SK-N-SH (cell line): Measurements from ENCODE around the gene NTRK2. TPM values are rescaled to one million over a fixed set of nuclear protein-coding genes. Genes with fewer than 3 reads are reported as not detected.

Experiments used
- CTCF ChIA-PET: fragments of 300-600, 350-600 bp; formaldehyde crosslinking; extraction: SDS; loops from one replicate; lab custom pipeline; 2021; lab: Yijun Ruan, JAX
- POLR2A ChIA-PET: fragments of 350-600 bp; sonication (Branson Sonifier 250); formaldehyde crosslinking; extraction: SDS; loops from one replicate; lab custom pipeline; 2020; ENCODE audit warnings: antibody characterized with exemption, inconsistent platforms; lab: Yijun Ruan, JAX
- DNase-seq: peaks from one replicate; pipeline ENCODE4 v3.0.0; 2012
- H2AFZ ChIP-seq: fragments of 200-600 bp; sonication (generic); 2 replicates; pipeline ENCODE4 v1.8.1; 2016; ENCODE audit warnings: antibody characterized with exemption, mild to moderate bottlenecking, low read depth
- H3F3A ChIP-seq: fragments of 200-600 bp; sonication (generic); replicated peaks from 2 replicates; pipeline ENCODE3; 2016; ENCODE audit warnings: antibody characterized with exemption, mild to moderate bottlenecking; ENCODE audit not compliant: insufficient read depth
- H3K27ac ChIP-seq, 2 experiments: fragments of 200-500 bp in 1 of 2; fragments of 200-600 bp in 1 of 2; sonication (Bioruptor generic) in 1 of 2; sonication (generic), shearing (Covaris generic) in 1 of 2; 2 replicates each; pipeline versions ENCODE4 v1.5.1 to v1.6.1; 2014 to 2016; ENCODE audit warnings: low read depth in 2 of 2, inconsistent platforms in 1 of 2, low read length in 1 of 2, mild to moderate bottlenecking in 1 of 2, mixed read lengths in 1 of 2
- H3K27me3 ChIP-seq: fragments of 200-600 bp; sonication (generic), shearing (Covaris generic); 2 replicates; pipeline ENCODE4 v1.6.1; 2016; ENCODE audit warnings: mixed run types; ENCODE audit not compliant: insufficient read depth
- H3K36me3 ChIP-seq, 2 experiments: fragments of 200-500 bp in 1 of 2; fragments of 200-600 bp in 1 of 2; sonication (Bioruptor generic) in 1 of 2; sonication (generic) in 1 of 2; replicated peaks in 1 of 2; 2 replicates each; pipeline versions ENCODE3 to v1.5.1; 2014 to 2016; ENCODE audit warnings: low read length in 1 of 2, mild to moderate bottlenecking in 1 of 2; ENCODE audit not compliant: insufficient read depth in 2 of 2, control insufficient read depth in 1 of 2
- H3K4me1 ChIP-seq, 2 experiments: fragments of 200-500 bp in 1 of 2; fragments of 200-600 bp in 1 of 2; sonication (Bioruptor generic) in 1 of 2; sonication (generic), shearing (Covaris generic) in 1 of 2; 2 replicates each; pipeline versions ENCODE4 v1.5.1 to v1.6.1; 2014 to 2016; ENCODE audit warnings: low read depth in 1 of 2, low read length in 1 of 2, mixed run types in 1 of 2; ENCODE audit not compliant: insufficient read depth in 2 of 2, control insufficient read depth in 1 of 2
- H3K4me2 ChIP-seq: fragments of 200-600 bp; sonication (generic), shearing (Covaris generic); 2 replicates; pipeline ENCODE4 v1.6.1; 2017; ENCODE audit warnings: mixed run types
- H3K4me3 ChIP-seq, 2 experiments: fragments of 200-500 bp in 1 of 2; fragments of 200-600 bp in 1 of 2; sonication (Bioruptor generic) in 1 of 2; sonication (generic), shearing (Covaris generic) in 1 of 2; 2 replicates each; pipeline versions ENCODE4 v1.5.1 to v1.8.1; 2014 to 2016; ENCODE audit warnings: low read depth in 2 of 2, inconsistent platforms in 1 of 2, low read length in 1 of 2, mild to moderate bottlenecking in 1 of 2, mixed read lengths in 1 of 2, moderate library complexity in 1 of 2
- H3K79me2 ChIP-seq: fragments of 200-600 bp; sonication (generic); 2 replicates; pipeline ENCODE4 v1.8.1; 2017; ENCODE audit warnings: mild to moderate bottlenecking; ENCODE audit not compliant: insufficient read depth
- H3K9ac ChIP-seq: fragments of 200-600 bp; sonication (generic); 2 replicates; pipeline ENCODE4 v1.6.1; 2017; ENCODE audit warnings: mixed run types
- H3K9me2 ChIP-seq: fragments of 200-600 bp; sonication (generic); 2 replicates; pipeline ENCODE4 v1.6.1; 2017; ENCODE audit warnings: mixed run types
- H3K9me3 ChIP-seq: fragments of 200-600 bp; sonication (generic); 2 replicates; pipeline ENCODE4 v1.6.1; 2017; ENCODE audit warnings: mixed run types, mild to moderate bottlenecking, moderate library complexity
- H4K20me1 ChIP-seq: fragments of 200-600 bp; sonication (generic); 2 replicates; pipeline ENCODE4 v1.6.1; 2017; ENCODE audit warnings: mild to moderate bottlenecking, mixed run types; ENCODE audit not compliant: insufficient read depth
- CHD2 ChIP-seq: fragments of 150-350 bp; IDR thresholded peaks from 2 replicates; pipeline ENCODE4 v1.6.1; 2018; ENCODE audit warnings: low read length; ENCODE audit not compliant: partially characterized antibody
- ELF1 ChIP-seq: IDR thresholded peaks from 2 replicates; pipeline ENCODE4 v1.4.0; 2012
- EP300 ChIP-seq, 2 experiments: IDR thresholded peaks; 2 replicates each; pipeline versions ENCODE4 v1.4.0 to v1.6.1; 2012; ENCODE audit warnings: borderline replicate concordance in 1 of 2, low read depth in 1 of 2, low read length in 1 of 2
- EZH2phosphoT487 ChIP-seq: fragments of 200-600 bp; sonication (generic); IDR thresholded peaks from 2 replicates; pipeline ENCODE4 v1.6.1; 2017; ENCODE audit warnings: low read depth, mixed run types, mild to moderate bottlenecking, antibody characterized with exemption, moderate library complexity, borderline replicate concordance
- FOSL2 ChIP-seq: IDR thresholded peaks from 2 replicates; pipeline ENCODE4 v1.4.0; 2012; ENCODE audit warnings: low read depth, mild to moderate bottlenecking, moderate library complexity, borderline replicate concordance
- FOXJ3 ChIP-seq: sonication (generic); formaldehyde crosslinking; IDR thresholded peaks from 2 replicates; pipeline ENCODE4 v1.5.1; 2020; ENCODE audit warnings: mild to moderate bottlenecking, missing genetic modification reagents
- GABPA ChIP-seq: IDR thresholded peaks from 2 replicates; pipeline ENCODE4 v1.4.0; 2012; ENCODE audit warnings: low read depth, mild to moderate bottlenecking
- GATA2 ChIP-seq: sonication (generic); formaldehyde crosslinking; IDR thresholded peaks from 2 replicates; pipeline ENCODE4 v1.5.0; 2020; ENCODE audit warnings: mild to moderate bottlenecking, missing genetic modification reagents
- JUND ChIP-seq: IDR thresholded peaks from 2 replicates; pipeline ENCODE4 v1.4.0; 2012
- MEF2A ChIP-seq: IDR thresholded peaks from 2 replicates; pipeline ENCODE4 v1.4.0; 2012; ENCODE audit warnings: low read depth, borderline replicate concordance
- MXI1 ChIP-seq: IDR thresholded peaks from 2 replicates; pipeline ENCODE4 v1.6.1; 2012; ENCODE audit warnings: mild to moderate bottlenecking, low read depth, low read length, improper control_type of control experiment
- NFIC ChIP-seq: IDR thresholded peaks from 2 replicates; pipeline ENCODE4 v1.4.0; 2012; ENCODE audit warnings: borderline replicate concordance
- PBX3 ChIP-seq: IDR thresholded peaks from 2 replicates; pipeline ENCODE4; 2012
- POLR2AphosphoS5 ChIP-seq: IDR thresholded peaks from 2 replicates; pipeline ENCODE4 v1.6.1; 2012; ENCODE audit warnings: low read depth, low read length
- RXRA ChIP-seq: IDR thresholded peaks from 2 replicates; pipeline ENCODE4 v1.4.0; 2012; ENCODE audit warnings: low read depth, mild to moderate bottlenecking, borderline replicate concordance
- SIN3A ChIP-seq: IDR thresholded peaks from 2 replicates; pipeline ENCODE4 v1.6.1; 2012; ENCODE audit warnings: low read depth, mild to moderate bottlenecking, low read length, moderate library complexity, borderline replicate concordance
- SMC3 ChIP-seq: IDR thresholded peaks from 2 replicates; pipeline ENCODE4 v1.6.1; 2012; ENCODE audit warnings: low read depth, low read length, improper control_type of control experiment
- TAF1 ChIP-seq: IDR thresholded peaks from 2 replicates; pipeline ENCODE4 v1.6.1; 2012; ENCODE audit warnings: low read depth, mild to moderate bottlenecking, low read length, moderate library complexity, borderline replicate concordance
- TEAD4 ChIP-seq: IDR thresholded peaks from 2 replicates; pipeline ENCODE4 v1.4.0; 2012; ENCODE audit warnings: mild to moderate bottlenecking, borderline replicate concordance; ENCODE audit not compliant: insufficient read depth
- YY1 ChIP-seq: IDR thresholded peaks from 2 replicates; pipeline ENCODE4 v1.4.0; 2012; ENCODE audit warnings: low read depth, mild to moderate bottlenecking
- WGBS: methylation state at CpG from one replicate; pipeline ENCODE4 v1.1.6; 2017; ENCODE audit warnings: low lambda C conversion rate; 5-methylcytosine and 5-hydroxymethylcytosine counted together
- polyA plus RNA-seq, 3 experiments: library from polyadenylated mRNA; depleted of rRNA; stranded (reverse); fragments of >200 nt; gene quantifications; 2 replicates each; pipeline ENCODE4 v1.2.3, GENCODE V29; 2012
- TF ChIP-seq, protein P1 (sequence below): IDR thresholded peaks from 2 replicates; pipeline ENCODE4 v1.4.0; 2012; ENCODE audit warnings: low read depth, borderline replicate concordance

Gene NTRK2
- polyA plus RNA-seq, 1 of the 3 experiments (the other 2 are of a cell fraction): 0.05 TPM

- Histone ChIP-seq H3K9me3 (no peaks in the 10 kb centered on the region), H3K36me3 (no peaks in the 10 kb centered on the region), H2AFZ (no peak overlapping the region), H3K79me2 (no peaks in the 10 kb centered on the region), H3K4me3 (no peak overlapping the region), H3K9ac (no peak overlapping the region), H3K27me3 (no peaks in the 10 kb centered on the region), H3K27ac (no peak overlapping the region), H4K20me1 (no peaks in the 10 kb centered on the region), H3K4me2 (no peak overlapping the region), H3K9me2 (no peaks in the 10 kb centered on the region), H3K4me1 (no peaks in the 10 kb centered on the region; a peak in 1 of 4 replicates), H3F3A (no peaks in the 10 kb centered on the region)
- TF ChIP-seq JUND (no peak), CHD2 (no peak), SMC3 (no peak), GATA2 (CRISPR knock-in tag) (no peak), FOXJ3 (CRISPR knock-in tag) (no peak), EP300 (IDR thresholded peaks at IDR 0.05; ENCODE audit: borderline replicate concordance in 1 of 2, low read depth in 1 of 2, low read length in 1 of 2) (no peak), EZH2phosphoT487 (no peak), YY1 (no peak), ELF1 (no peak), SIN3A (no peak), NFIC (no peak), RXRA (no peak), TEAD4 (no peak), POLR2AphosphoS5 (no peak), MEF2A (no peak), FOSL2 (no peak)
- TF ChIP-seq, protein P1, sequence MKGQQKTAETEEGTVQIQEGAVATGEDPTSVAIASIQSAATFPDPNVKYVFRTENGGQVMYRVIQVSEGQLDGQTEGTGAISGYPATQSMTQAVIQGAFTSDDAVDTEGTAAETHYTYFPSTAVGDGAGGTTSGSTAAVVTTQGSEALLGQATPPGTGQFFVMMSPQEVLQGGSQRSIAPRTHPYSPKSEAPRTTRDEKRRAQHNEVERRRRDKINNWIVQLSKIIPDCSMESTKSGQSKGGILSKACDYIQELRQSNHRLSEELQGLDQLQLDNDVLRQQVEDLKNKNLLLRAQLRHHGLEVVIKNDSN: no peak
- 77% methylated on average over 3 of the region's 3 CpGs for WGBS
- ChIA-PET CTCF (interaction anchor here (0.7 to 3.2 kb wide), 6 partner anchors 13 to 285 kb away, joined by 3 to 18 read pairs (median 6); partner anchors contain the start of gene NTRK2), POLR2A (no interaction called here)
- no peak for DNase-seq
These were observed 283.8 kb downstream of the NTRK2 start for GRCh38 chr9:84953252-84953773.

GRCh38 chr9:84953797-84954705 lies 284.5 kb downstream of the NTRK2 start:
- Histone ChIP-seq H3K27ac (no peak overlapping the region), H3K79me2 (no peaks in the 10 kb centered on the region), H3K4me3 (peak overlapping the region in 1 of 2 experiments; percentile 23; a peak in 1 of 4 replicates), H3K27me3 (no peaks in the 10 kb centered on the region), H4K20me1 (no peaks in the 10 kb centered on the region), H3K4me1 (no peaks in the 10 kb centered on the region; a peak in 1 of 4 replicates), H3K4me2 (no peak overlapping the region), H2AFZ (no peak overlapping the region), H3K9me3 (no peaks in the 10 kb centered on the region), H3F3A (no peaks in the 10 kb centered on the region), H3K9ac (no peak overlapping the region), H3K9me2 (no peaks in the 10 kb centered on the region), H3K36me3 (no peaks in the 10 kb centered on the region)
- DNase-seq: peak; percentile 85
- POLR2A ChIA-PET: no interaction called here
- CTCF ChIA-PET: interaction anchor here (0.7 to 3.2 kb wide), 22 partner anchors 10 to 308 kb away, joined by 3 to 18 read pairs (median 4); partner anchors contain the start of gene NTRK2
- 33% methylated on average over 20 of the region's 21 CpGs for WGBS
- TF ChIP-seq TAF1 (no peak), JUND (no peak), MEF2A (no peak), GABPA (no peak), PBX3 (no peak), CHD2 (peak; percentile 23), EP300 (IDR thresholded peaks at IDR 0.05; ENCODE audit: borderline replicate concordance in 1 of 2, low read depth in 1 of 2, low read length in 1 of 2) (no peak), POLR2AphosphoS5 (no peak), GATA2 (CRISPR knock-in tag) (no peak), MXI1 (no peak), ELF1 (no peak), YY1 (no peak)
- TF ChIP-seq, protein P1: no peak
